H1 (cell line): Measurements from ENCODE around the gene MYLK. TPM values are rescaled to one million over a fixed set of nuclear protein-coding genes. Genes with fewer than 3 reads are reported as not detected.

Source experiments
- CTCF ChIA-PET: fragments of 300-600 bp; sonication (Branson Sonifier 250); formaldehyde crosslinking; loops from one replicate; lab custom pipeline; 2021; ENCODE audit not compliant: partially characterized antibody; lab: Charles Lee
- POLR2A ChIA-PET: fragments of 300-600 bp; sonication (Branson Sonifier 250); formaldehyde crosslinking; loops from one replicate; lab custom pipeline; 2021; ENCODE audit warnings: inconsistent platforms; ENCODE audit not compliant: partially characterized antibody; lab: Charles Lee
- DNase-seq, 2 experiments: peaks; one replicate each; pipeline versions ENCODE4 v3.0.0 to v3.0.0-alpha.2; 2010 to 2022; ENCODE audit warnings: low spot score in 2 of 2, low read depth in 1 of 2, mixed read lengths in 1 of 2
- FAIRE-seq: peaks from 2 replicates; lab custom pipeline; 2011; peaks lifted over from hg19 to GRCh38; lab: Jason Lieb, UNC
- H2AFZ ChIP-seq: 2 replicates; pipeline ENCODE4 v1.8.1; 2012; ENCODE audit warnings: low read length, inconsistent platforms
- H2AK5ac ChIP-seq: 2 replicates; pipeline ENCODE4 v1.6.1; 2013; ENCODE audit warnings: low read depth, low read length
- H2BK120ac ChIP-seq: replicated peaks from 2 replicates; pipeline ENCODE3; 2013; ENCODE audit warnings: low read depth, low read length, inconsistent platforms
- H2BK12ac ChIP-seq: 2 replicates; pipeline ENCODE4 v1.6.1; 2013; ENCODE audit warnings: low read depth, low read length
- H2BK15ac ChIP-seq: 2 replicates; pipeline ENCODE4 v1.6.1; 2013; ENCODE audit warnings: low read length
- H2BK20ac ChIP-seq: 2 replicates; pipeline ENCODE4 v1.6.1; 2013; ENCODE audit warnings: low read length
- H2BK5ac ChIP-seq: 2 replicates; pipeline ENCODE4 v1.6.1; 2013; ENCODE audit warnings: low read depth, low read length
- H3K14ac ChIP-seq: 2 replicates; pipeline ENCODE4 v1.6.1; 2013; ENCODE audit warnings: inconsistent platforms; ENCODE audit not compliant: insufficient read length
- H3K18ac ChIP-seq: 2 replicates; pipeline ENCODE4 v1.6.1; 2013; ENCODE audit warnings: low read length; ENCODE audit errors: extremely low read depth
- H3K23ac ChIP-seq: 2 replicates; pipeline ENCODE4 v1.6.1; 2013; ENCODE audit warnings: inconsistent platforms; ENCODE audit not compliant: insufficient read length
- H3K23me2 ChIP-seq: 2 replicates; pipeline ENCODE4 v1.6.1; 2013; ENCODE audit warnings: low read depth, low read length
- H3K27ac ChIP-seq: 2 replicates; pipeline ENCODE4 v1.6.1; 2011; ENCODE audit warnings: low read depth, low read length, inconsistent platforms
- H3K27me3 ChIP-seq, 4 experiments: replicated peaks in 1 of 4; 1 replicate in 1 of 4; 2 replicates in 3 of 4; pipeline versions ENCODE4 v1.6.1 to v1.8.1; 2011 to 2013; ENCODE audit warnings: low read length in 3 of 4, mild to moderate bottlenecking in 3 of 4, inconsistent platforms in 2 of 4, mixed read lengths in 2 of 4, moderate library complexity in 1 of 4; ENCODE audit not compliant: control insufficient read depth in 3 of 4, insufficient read depth in 3 of 4; ENCODE audit errors: extremely low read depth in 1 of 4
- H3K36me3 ChIP-seq, 4 experiments: 2 replicates each; pipeline versions ENCODE4 v1.6.1 to v1.8.1; 2011 to 2013; ENCODE audit warnings: mild to moderate bottlenecking in 4 of 4, low read length in 3 of 4, moderate library complexity in 2 of 4, control low read depth in 1 of 4, inconsistent platforms in 1 of 4; ENCODE audit not compliant: insufficient read depth in 4 of 4, control insufficient read depth in 2 of 4
- H3K4ac ChIP-seq: replicated peaks from 2 replicates; pipeline ENCODE3; 2013; ENCODE audit warnings: low read length, low read depth, mixed read lengths, inconsistent platforms; ENCODE audit not compliant: insufficient read length
- H3K4me1 ChIP-seq, 4 experiments: replicated peaks in 1 of 4; 1 replicate in 1 of 4; 2 replicates in 3 of 4; pipeline versions ENCODE4 v1.6.1 to v1.8.1; 2011 to 2013; ENCODE audit warnings: low read length in 3 of 4, inconsistent platforms in 2 of 4, mixed read lengths in 1 of 4; ENCODE audit not compliant: insufficient read depth in 4 of 4, control insufficient read depth in 3 of 4
- H3K4me2 ChIP-seq, 2 experiments: 2 replicates each; pipeline versions ENCODE4 v1.6.1 to v1.8.1; 2011 to 2013; ENCODE audit warnings: low read depth in 2 of 2, low read length in 2 of 2, control low read depth in 1 of 2, inconsistent platforms in 1 of 2, mild to moderate bottlenecking in 1 of 2; ENCODE audit not compliant: insufficient read depth in 1 of 2
- H3K4me3 ChIP-seq, 4 experiments: fragments of 200-600, 300-600 bp in 1 of 4; sonication (generic), shearing (Covaris generic), sonication (Bioruptor Twin) in 1 of 4; 2 replicates each; pipeline versions ENCODE4 v1.5.1 to v1.8.1; 2011 to 2016; ENCODE audit warnings: low read length in 4 of 4, low read depth in 3 of 4, control low read depth in 2 of 4, inconsistent platforms in 2 of 4, mild to moderate bottlenecking in 2 of 4, mixed read lengths in 1 of 4, moderate library complexity in 1 of 4; ENCODE audit not compliant: insufficient read depth in 2 of 4; ENCODE audit errors: extremely low read depth in 1 of 4
- H3K56ac ChIP-seq: replicated peaks from 2 replicates; pipeline ENCODE3; 2013; ENCODE audit warnings: low read depth, mild to moderate bottlenecking, mixed read lengths, low read length, inconsistent platforms; ENCODE audit not compliant: insufficient read length
- H3K79me1 ChIP-seq: 2 replicates; pipeline ENCODE4 v1.6.1; 2013; ENCODE audit warnings: low read depth, low read length, control low read depth
- H3K79me2 ChIP-seq, 2 experiments: 2 replicates each; pipeline versions ENCODE4 v1.6.1 to v1.8.1; 2012 to 2013; ENCODE audit warnings: low read length in 2 of 2, mild to moderate bottlenecking in 2 of 2, inconsistent platforms in 1 of 2; ENCODE audit not compliant: insufficient read depth in 2 of 2, control insufficient read depth in 1 of 2
- H3K9ac ChIP-seq, 4 experiments: replicated peaks in 1 of 4; 1 replicate in 1 of 4; 2 replicates in 3 of 4; pipeline versions ENCODE4 v1.6.1 to v1.8.1; 2011 to 2013; ENCODE audit warnings: low read depth in 3 of 4, low read length in 3 of 4, control low read depth in 2 of 4, mild to moderate bottlenecking in 2 of 4, moderate library complexity in 2 of 4, inconsistent platforms in 1 of 4; ENCODE audit errors: extremely low read depth in 1 of 4
- H3K9me3 ChIP-seq, 2 experiments: 2 replicates each; pipeline versions ENCODE4 v1.6.1 to v1.8.1; 2012 to 2013; ENCODE audit warnings: mild to moderate bottlenecking in 2 of 2, moderate library complexity in 2 of 2, control low read depth in 1 of 2, inconsistent platforms in 1 of 2, low read depth in 1 of 2, low read length in 1 of 2, mixed read lengths in 1 of 2; ENCODE audit not compliant: insufficient read depth in 2 of 2
- H4K20me1 ChIP-seq, 2 experiments: replicated peaks in 1 of 2; 2 replicates each; pipeline versions ENCODE3 to v1.8.1; 2011 to 2013; ENCODE audit warnings: inconsistent platforms in 2 of 2, low read length in 2 of 2, mild to moderate bottlenecking in 1 of 2; ENCODE audit not compliant: insufficient read depth in 2 of 2, control insufficient read depth in 1 of 2
- H4K5ac ChIP-seq: 2 replicates; pipeline ENCODE4 v1.6.1; 2013; ENCODE audit warnings: low read length, low read depth, mixed read lengths, inconsistent platforms; ENCODE audit not compliant: insufficient read length
- H4K8ac ChIP-seq: 2 replicates; pipeline ENCODE4 v1.8.0; 2013; ENCODE audit warnings: mild to moderate bottlenecking, moderate library complexity, low read length, inconsistent platforms; ENCODE audit not compliant: insufficient read depth; ENCODE audit errors: extremely low read depth
- H4K91ac ChIP-seq: replicated peaks from 2 replicates; pipeline ENCODE3; 2013; ENCODE audit warnings: low read length, mixed read lengths, inconsistent platforms; ENCODE audit not compliant: insufficient read length
- ASH2L ChIP-seq: fragments of 200-600, 300-600 bp; sonication (generic); IDR thresholded peaks from one replicate; pipeline ENCODE4 v1.7.1; 2017; ENCODE audit warnings: low read length
- BRCA1 ChIP-seq: IDR thresholded peaks from 2 replicates; pipeline ENCODE4 v1.6.1; 2012; ENCODE audit warnings: low read depth, low read length, improper control_type of control experiment
- KDM4A ChIP-seq: IDR thresholded peaks from one replicate; pipeline ENCODE4 v1.7.1; 2012; ENCODE audit warnings: low read depth, mild to moderate bottlenecking, moderate library complexity, low read length, inconsistent platforms; ENCODE audit not compliant: severe bottlenecking
- PHF8 ChIP-seq: fragments of 200-600 bp; sonication (generic); conservative IDR thresholded peaks from 2 replicates; pipeline ENCODE4 v1.7.1; 2012; ENCODE audit warnings: low read depth, mild to moderate bottlenecking, inconsistent platforms, low read length, moderate library complexity
- POU5F1 ChIP-seq: IDR thresholded peaks from 2 replicates; pipeline ENCODE4 v1.6.1; 2011; ENCODE audit warnings: low read depth, mild to moderate bottlenecking, low read length, moderate library complexity
- SIRT6 ChIP-seq: IDR thresholded peaks from one replicate; pipeline ENCODE4 v1.7.1; 2012; ENCODE audit warnings: low read length, inconsistent platforms
- SP1 ChIP-seq: IDR thresholded peaks from 2 replicates; pipeline ENCODE4 v1.6.1; 2011; ENCODE audit warnings: low read depth, low read length
- SRF ChIP-seq: IDR thresholded peaks from 2 replicates; pipeline ENCODE4 v1.6.1; 2011; ENCODE audit warnings: mild to moderate bottlenecking, low read depth, low read length, moderate library complexity
- TBP ChIP-seq: IDR thresholded peaks from 2 replicates; pipeline ENCODE4 v1.6.1; 2011; ENCODE audit warnings: low read depth, low read length, improper control_type of control experiment
- TEAD4 ChIP-seq: IDR thresholded peaks from 2 replicates; pipeline ENCODE4 v1.6.1; 2012; ENCODE audit warnings: low read depth, low read length, inconsistent platforms, mixed read lengths
- YY1 ChIP-seq: IDR thresholded peaks from 2 replicates; pipeline ENCODE4 v1.6.1; 2011; ENCODE audit warnings: low read depth, mild to moderate bottlenecking, low read length
- ZNF274 ChIP-seq: IDR thresholded peaks from 2 replicates; pipeline ENCODE4 v1.7.0; 2012; ENCODE audit warnings: low read length, borderline replicate concordance; ENCODE audit errors: extremely low read depth
- WGBS, 2 experiments: shearing (Covaris generic) in 1 of 2; methylation state at CpG; one replicate each; pipeline versions ENCODE4 v1.1.6 to v1.1.7; 2013 to 2015; ENCODE audit warnings: low lambda C conversion rate in 2 of 2, mixed read lengths in 2 of 2, inconsistent platforms in 1 of 2, low coverage in 1 of 2, missing lambda C conversion rate in 1 of 2; ENCODE audit not compliant: insufficient replicate concordance in 2 of 2, insufficient coverage in 1 of 2, insufficient read length in 1 of 2; ENCODE audit errors: extremely low coverage in 1 of 2, missing lambda C conversion rate in 1 of 2; 5-methylcytosine and 5-hydroxymethylcytosine counted together
- polyA plus RNA-seq, 7 experiments: library from polyadenylated mRNA; depleted of rRNA in 3 of 7; stranded (reverse) in 5 of 7; unstranded in 2 of 7; fragments of >200 nt in 5 of 7; fragments of 200-250 nt in 2 of 7; gene quantifications; 1 replicate in 5 of 7; 2 replicates in 1 of 7; 4 replicates in 1 of 7; pipeline versions ENCODE4 v1.2.1 to v1.2.3, GENCODE V29; 2011 to 2013; ENCODE audit warnings: missing spikeins in 2 of 7, mixed read lengths in 2 of 7
- total RNA-seq: library from RNA; stranded (reverse); fragmentation: NEBNext Ultra II Directional; extraction: Animal tissue kit (Norgen Biotek cat#: 25700); gene quantifications from 2 replicates; pipeline ENCODE4 v1.2.1, GENCODE V29; 2021

Gene MYLK
- total and polyA plus RNA-seq, 2 of the 8 experiments (the other 6 are each of a cell fraction or from before 2014, with no cell fraction given) = 11.6 to 21.3 TPM

DNA sequence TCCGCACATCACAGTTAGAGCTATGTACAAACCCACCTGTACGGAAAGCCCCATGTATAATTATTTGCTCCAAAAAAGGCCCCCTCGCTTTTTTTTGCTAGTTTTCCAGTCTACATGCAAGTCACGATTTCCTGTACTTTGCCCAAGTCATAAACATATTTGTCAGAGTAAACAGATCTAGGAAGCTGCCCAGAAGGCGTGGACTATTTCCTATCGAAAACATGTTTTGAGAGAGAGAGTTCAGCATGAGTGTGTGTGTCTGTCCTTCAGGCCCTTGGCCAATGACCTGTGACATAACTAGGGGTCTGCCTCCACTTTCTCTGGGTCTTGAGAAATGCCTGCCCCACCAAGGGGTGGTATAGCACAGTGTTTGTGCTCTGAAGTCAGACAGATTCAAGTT lies 226.6 kb downstream of the MYLK start:
- Histone ChIP-seq H3K18ac (no peak overlapping the region), H3K79me2 (no peaks in the 10 kb centered on the region), H2BK20ac (no peak overlapping the region), H3K56ac (no peak overlapping the region), H3K23me2 (no peaks in the 10 kb centered on the region), H3K79me1 (no peaks in the 10 kb centered on the region), H4K20me1 (no peaks in the 10 kb centered on the region), H2BK120ac (no peak overlapping the region), H3K27me3 (no peaks in the 10 kb centered on the region), H3K14ac (no peak overlapping the region), H3K4me1 (no peaks in the 10 kb centered on the region; a peak in 2 of 7 replicates), H2AK5ac (no peak overlapping the region), H3K9me3 (peaks cover 5 to 7% of the 10 kb centered on the region in 2 experiments), H3K4ac (no peak overlapping the region), H2BK15ac (no peak overlapping the region), H2BK5ac (no peak overlapping the region), H3K9ac (no peak overlapping the region), H4K91ac (no peak overlapping the region), H2AFZ (no peak overlapping the region), H3K36me3 (peaks cover 0 to 8% (median 3%) of the 10 kb centered on the region in 4 experiments; a peak in 3 of 8 replicates), H4K8ac (no peak overlapping the region), H3K4me3 (no peak overlapping the region), H4K5ac (no peak overlapping the region), H3K23ac (no peak overlapping the region), H3K4me2 (no peak overlapping the region), H2BK12ac (no peak overlapping the region), H3K27ac (no peak overlapping the region)
- no peak for TF ChIP-seq KDM4A
- TF ChIP-seq TEAD4 = no peak
- no peak for TF ChIP-seq ASH2L
- TF ChIP-seq SP1 = no peak
- TF ChIP-seq SRF = no peak
- TF ChIP-seq BRCA1 = no peak
- TF ChIP-seq POU5F1 = no peak
- TF ChIP-seq YY1 = no peak
- TF ChIP-seq TBP = no peak
- no peak for TF ChIP-seq SIRT6
- TF ChIP-seq ZNF274 = no peak
- TF ChIP-seq PHF8 = no peak
- no peak for FAIRE-seq
- WGBS, 2 experiments = 91% methylated on average over 6 of the region's 6 CpGs; no CpG with 5 or more reads in 1 of the 2 experiments
- DNase-seq = no peak
- POLR2A ChIA-PET = no interaction called here
- CTCF ChIA-PET = interaction anchor here (1.4 to 32.0 kb wide), 6 partner anchors 2 to 204 kb away, joined by 3 to 1463 read pairs (median 208); no protein-coding TSS in a partner anchor
